DMS153 treated with DMSO at 0.1 percent for 48 hours (cell line): ENCODE measurements around the gene SLC38A3.

Source experiments
- DNase-seq: peaks from one replicate; lab custom pipeline; 2025; ENCODE audit not compliant: unreplicated experiment; lab: John Stamatoyannopoulos, UW

Gene SLC38A3

GRCh38 chr3:50204804-50205412 lies at the start of gene SLC38A3:
SLC38A3 (plus strand) TSS chr3:50205271; CDS start chr3:50214200, 8,929 bp downstream.
- no peak for DNase-seq

- no peak for DNase-seq
These were observed 49.6 kb upstream of the SLC38A3 start for GRCh38 chr3:50155491-50155878.

GRCh38 chr3:50155891-50156290 lies 49.2 kb upstream of the SLC38A3 start:
- DNase-seq = no peak

GRCh38 chr3:50156549-50157493 lies 48.2 kb upstream of the SLC38A3 start:
- no peak for DNase-seq

GRCh38 chr3:50157827-50158529 lies 47.1 kb upstream of the SLC38A3 start:
- DNase-seq = no peak

- DNase-seq = no peak
These were observed 46.4 kb upstream of the SLC38A3 start for GRCh38 chr3:50158530-50159146.

- DNase-seq = no peak
These were observed 44.5 kb upstream of the SLC38A3 start for GRCh38 chr3:50160561-50160983.

GRCh38 chr3:50161320-50161719 lies 43.8 kb upstream of the SLC38A3 start:
- DNase-seq = no peak

- DNase-seq = no peak
These were observed 42.8 kb upstream of the SLC38A3 start for GRCh38 chr3:50162034-50162883.

- DNase-seq = no peak
These were observed 41.3 kb upstream of the SLC38A3 start for GRCh38 chr3:50163572-50164455.

- DNase-seq = no peak
These were observed 40.6 kb upstream of the SLC38A3 start for GRCh38 chr3:50164481-50164880.

- DNase-seq = no peak
These were observed 39.8 kb upstream of the SLC38A3 start for GRCh38 chr3:50164984-50165909.

GRCh38 chr3:50165910-50166538 lies 39.0 kb upstream of the SLC38A3 start:
- DNase-seq = no peak

GRCh38 chr3:50166620-50167019 lies 38.5 kb upstream of the SLC38A3 start:
- no peak for DNase-seq

- DNase-seq = no peak
These were observed 37.8 kb upstream of the SLC38A3 start for GRCh38 chr3:50167069-50167840.

- no peak for DNase-seq
These were observed 37.2 kb upstream of the SLC38A3 start for GRCh38 chr3:50167841-50168209.

GRCh38 chr3:50168388-50168787 lies 36.7 kb upstream of the SLC38A3 start:
- DNase-seq = no peak
